H1 (cell line): ENCODE data around the gene CRTC2. TPM values are rescaled to one million over a fixed set of nuclear protein-coding genes. Genes with fewer than 3 reads are reported as not detected.

Source experiments
- CTCF ChIA-PET: fragments of 300-600 bp; sonication (Branson Sonifier 250); formaldehyde crosslinking; loops from one replicate; lab custom pipeline; 2021; ENCODE audit not compliant: partially characterized antibody; lab: Charles Lee
- POLR2A ChIA-PET: fragments of 300-600 bp; sonication (Branson Sonifier 250); formaldehyde crosslinking; loops from one replicate; lab custom pipeline; 2021; ENCODE audit warnings: inconsistent platforms; ENCODE audit not compliant: partially characterized antibody; lab: Charles Lee
- DNase-seq, 2 experiments: peaks; one replicate each; pipeline versions ENCODE4 v3.0.0 to v3.0.0-alpha.2; 2010 to 2022; ENCODE audit warnings: low spot score in 2 of 2, low read depth in 1 of 2, mixed read lengths in 1 of 2
- FAIRE-seq: peaks from 2 replicates; lab custom pipeline; 2011; peaks lifted over from hg19 to GRCh38; lab: Jason Lieb, UNC
- H2AFZ ChIP-seq: 2 replicates; pipeline ENCODE4 v1.8.1; 2012; ENCODE audit warnings: low read length, inconsistent platforms
- H2AK5ac ChIP-seq: 2 replicates; pipeline ENCODE4 v1.6.1; 2013; ENCODE audit warnings: low read depth, low read length
- H2BK120ac ChIP-seq: replicated peaks from 2 replicates; pipeline ENCODE3; 2013; ENCODE audit warnings: low read depth, low read length, inconsistent platforms
- H2BK12ac ChIP-seq: 2 replicates; pipeline ENCODE4 v1.6.1; 2013; ENCODE audit warnings: low read depth, low read length
- H2BK15ac ChIP-seq: 2 replicates; pipeline ENCODE4 v1.6.1; 2013; ENCODE audit warnings: low read length
- H2BK20ac ChIP-seq: 2 replicates; pipeline ENCODE4 v1.6.1; 2013; ENCODE audit warnings: low read length
- H2BK5ac ChIP-seq: 2 replicates; pipeline ENCODE4 v1.6.1; 2013; ENCODE audit warnings: low read depth, low read length
- H3K14ac ChIP-seq: 2 replicates; pipeline ENCODE4 v1.6.1; 2013; ENCODE audit warnings: inconsistent platforms; ENCODE audit not compliant: insufficient read length
- H3K18ac ChIP-seq: 2 replicates; pipeline ENCODE4 v1.6.1; 2013; ENCODE audit warnings: low read length; ENCODE audit errors: extremely low read depth
- H3K23ac ChIP-seq: 2 replicates; pipeline ENCODE4 v1.6.1; 2013; ENCODE audit warnings: inconsistent platforms; ENCODE audit not compliant: insufficient read length
- H3K23me2 ChIP-seq: 2 replicates; pipeline ENCODE4 v1.6.1; 2013; ENCODE audit warnings: low read depth, low read length
- H3K27ac ChIP-seq: 2 replicates; pipeline ENCODE4 v1.6.1; 2011; ENCODE audit warnings: low read depth, low read length, inconsistent platforms
- H3K27me3 ChIP-seq, 4 experiments: replicated peaks in 1 of 4; 1 replicate in 1 of 4; 2 replicates in 3 of 4; pipeline versions ENCODE4 v1.6.1 to v1.8.1; 2011 to 2013; ENCODE audit warnings: low read length in 3 of 4, mild to moderate bottlenecking in 3 of 4, inconsistent platforms in 2 of 4, mixed read lengths in 2 of 4, moderate library complexity in 1 of 4; ENCODE audit not compliant: control insufficient read depth in 3 of 4, insufficient read depth in 3 of 4; ENCODE audit errors: extremely low read depth in 1 of 4
- H3K36me3 ChIP-seq, 4 experiments: 2 replicates each; pipeline versions ENCODE4 v1.6.1 to v1.8.1; 2011 to 2013; ENCODE audit warnings: mild to moderate bottlenecking in 4 of 4, low read length in 3 of 4, moderate library complexity in 2 of 4, control low read depth in 1 of 4, inconsistent platforms in 1 of 4; ENCODE audit not compliant: insufficient read depth in 4 of 4, control insufficient read depth in 2 of 4
- H3K4ac ChIP-seq: replicated peaks from 2 replicates; pipeline ENCODE3; 2013; ENCODE audit warnings: low read length, low read depth, mixed read lengths, inconsistent platforms; ENCODE audit not compliant: insufficient read length
- H3K4me1 ChIP-seq, 4 experiments: replicated peaks in 1 of 4; 1 replicate in 1 of 4; 2 replicates in 3 of 4; pipeline versions ENCODE4 v1.6.1 to v1.8.1; 2011 to 2013; ENCODE audit warnings: low read length in 3 of 4, inconsistent platforms in 2 of 4, mixed read lengths in 1 of 4; ENCODE audit not compliant: insufficient read depth in 4 of 4, control insufficient read depth in 3 of 4
- H3K4me2 ChIP-seq, 2 experiments: 2 replicates each; pipeline versions ENCODE4 v1.6.1 to v1.8.1; 2011 to 2013; ENCODE audit warnings: low read depth in 2 of 2, low read length in 2 of 2, control low read depth in 1 of 2, inconsistent platforms in 1 of 2, mild to moderate bottlenecking in 1 of 2; ENCODE audit not compliant: insufficient read depth in 1 of 2
- H3K4me3 ChIP-seq, 4 experiments: fragments of 200-600, 300-600 bp in 1 of 4; sonication (generic), shearing (Covaris generic), sonication (Bioruptor Twin) in 1 of 4; 2 replicates each; pipeline versions ENCODE4 v1.5.1 to v1.8.1; 2011 to 2016; ENCODE audit warnings: low read length in 4 of 4, low read depth in 3 of 4, control low read depth in 2 of 4, inconsistent platforms in 2 of 4, mild to moderate bottlenecking in 2 of 4, mixed read lengths in 1 of 4, moderate library complexity in 1 of 4; ENCODE audit not compliant: insufficient read depth in 2 of 4; ENCODE audit errors: extremely low read depth in 1 of 4
- H3K56ac ChIP-seq: replicated peaks from 2 replicates; pipeline ENCODE3; 2013; ENCODE audit warnings: low read depth, mild to moderate bottlenecking, mixed read lengths, low read length, inconsistent platforms; ENCODE audit not compliant: insufficient read length
- H3K79me1 ChIP-seq: 2 replicates; pipeline ENCODE4 v1.6.1; 2013; ENCODE audit warnings: low read depth, low read length, control low read depth
- H3K79me2 ChIP-seq, 2 experiments: 2 replicates each; pipeline versions ENCODE4 v1.6.1 to v1.8.1; 2012 to 2013; ENCODE audit warnings: low read length in 2 of 2, mild to moderate bottlenecking in 2 of 2, inconsistent platforms in 1 of 2; ENCODE audit not compliant: insufficient read depth in 2 of 2, control insufficient read depth in 1 of 2
- H3K9ac ChIP-seq, 4 experiments: replicated peaks in 1 of 4; 1 replicate in 1 of 4; 2 replicates in 3 of 4; pipeline versions ENCODE4 v1.6.1 to v1.8.1; 2011 to 2013; ENCODE audit warnings: low read depth in 3 of 4, low read length in 3 of 4, control low read depth in 2 of 4, mild to moderate bottlenecking in 2 of 4, moderate library complexity in 2 of 4, inconsistent platforms in 1 of 4; ENCODE audit errors: extremely low read depth in 1 of 4
- H3K9me3 ChIP-seq, 2 experiments: 2 replicates each; pipeline versions ENCODE4 v1.6.1 to v1.8.1; 2012 to 2013; ENCODE audit warnings: mild to moderate bottlenecking in 2 of 2, moderate library complexity in 2 of 2, control low read depth in 1 of 2, inconsistent platforms in 1 of 2, low read depth in 1 of 2, low read length in 1 of 2, mixed read lengths in 1 of 2; ENCODE audit not compliant: insufficient read depth in 2 of 2
- H4K20me1 ChIP-seq, 2 experiments: replicated peaks in 1 of 2; 2 replicates each; pipeline versions ENCODE3 to v1.8.1; 2011 to 2013; ENCODE audit warnings: inconsistent platforms in 2 of 2, low read length in 2 of 2, mild to moderate bottlenecking in 1 of 2; ENCODE audit not compliant: insufficient read depth in 2 of 2, control insufficient read depth in 1 of 2
- H4K5ac ChIP-seq: 2 replicates; pipeline ENCODE4 v1.6.1; 2013; ENCODE audit warnings: low read length, low read depth, mixed read lengths, inconsistent platforms; ENCODE audit not compliant: insufficient read length
- H4K8ac ChIP-seq: 2 replicates; pipeline ENCODE4 v1.8.0; 2013; ENCODE audit warnings: mild to moderate bottlenecking, moderate library complexity, low read length, inconsistent platforms; ENCODE audit not compliant: insufficient read depth; ENCODE audit errors: extremely low read depth
- H4K91ac ChIP-seq: replicated peaks from 2 replicates; pipeline ENCODE3; 2013; ENCODE audit warnings: low read length, mixed read lengths, inconsistent platforms; ENCODE audit not compliant: insufficient read length
- POLR2AphosphoS5 ChIP-seq: IDR thresholded peaks from 2 replicates; pipeline ENCODE4 v1.6.1; 2011; ENCODE audit warnings: low read depth, low read length
- RNF2 ChIP-seq: fragments of 200-900, 300-1000 bp; sonication (generic); IDR thresholded peaks from 2 replicates; pipeline ENCODE4 v1.7.1; 2016; ENCODE audit warnings: borderline replicate concordance, low read depth, mild to moderate bottlenecking, antibody characterized with exemption, low read length; ENCODE audit not compliant: poor library complexity, severe bottlenecking; ENCODE audit errors: missing control alignments
- WGBS, 2 experiments: shearing (Covaris generic) in 1 of 2; methylation state at CpG; one replicate each; pipeline versions ENCODE4 v1.1.6 to v1.1.7; 2013 to 2015; ENCODE audit warnings: low lambda C conversion rate in 2 of 2, mixed read lengths in 2 of 2, inconsistent platforms in 1 of 2, low coverage in 1 of 2, missing lambda C conversion rate in 1 of 2; ENCODE audit not compliant: insufficient replicate concordance in 2 of 2, insufficient coverage in 1 of 2, insufficient read length in 1 of 2; ENCODE audit errors: extremely low coverage in 1 of 2, missing lambda C conversion rate in 1 of 2; 5-methylcytosine and 5-hydroxymethylcytosine counted together
- polyA plus RNA-seq, 7 experiments: library from polyadenylated mRNA; depleted of rRNA in 3 of 7; stranded (reverse) in 5 of 7; unstranded in 2 of 7; fragments of >200 nt in 5 of 7; fragments of 200-250 nt in 2 of 7; gene quantifications; 1 replicate in 5 of 7; 2 replicates in 1 of 7; 4 replicates in 1 of 7; pipeline versions ENCODE4 v1.2.1 to v1.2.3, GENCODE V29; 2011 to 2013; ENCODE audit warnings: missing spikeins in 2 of 7, mixed read lengths in 2 of 7
- total RNA-seq: library from RNA; stranded (reverse); fragmentation: NEBNext Ultra II Directional; extraction: Animal tissue kit (Norgen Biotek cat#: 25700); gene quantifications from 2 replicates; pipeline ENCODE4 v1.2.1, GENCODE V29; 2021

Gene CRTC2
- total and polyA plus RNA-seq, 2 of the 8 experiments (the other 6 are each of a cell fraction or from before 2014, with no cell fraction given): 28.6 to 34.3 TPM

GRCh38 chr1:153995640-153996039, 37.2 kb upstream of the CRTC2 start:
- H2BK20ac ChIP-seq: no peak overlapping the region
- ChIA-PET CTCF (interaction anchor here (0.7 to 1.4 kb wide), 3 partner anchors 9 to 151 kb away, joined by 3 to 5 read pairs (median 4); partner anchors contain the start of gene RAB13), POLR2A (interaction anchor here (0.7 to 13.2 kb wide), 11 partner anchors 6 to 197 kb away, joined by 3 to 454 read pairs (median 5); partner anchors contain the start of genes CREB3L4, CRTC2, JTB and RAB13)
- peaks cover 14 to 45% (median 28%) of the 10 kb centered on the region in 4 experiments for H3K36me3 ChIP-seq
- no peak for DNase-seq
- no peak overlapping the region for H3K18ac ChIP-seq
- H3K56ac ChIP-seq: no peak overlapping the region
- H3K79me1 ChIP-seq: no peaks in the 10 kb centered on the region
- no peak overlapping the region for H3K23ac ChIP-seq
- no peak for FAIRE-seq
- no peak overlapping the region for H2BK12ac ChIP-seq
- H3K4me3 ChIP-seq: no peak overlapping the region
- H4K20me1 ChIP-seq: peaks cover 0 to 8% of the 10 kb centered on the region in 2 experiments
- H2BK5ac ChIP-seq: no peak overlapping the region
- no peak overlapping the region for H3K4me2 ChIP-seq
- no peak overlapping the region for H2AK5ac ChIP-seq
- peaks cover 0 to 8% (median 3%) of the 10 kb centered on the region in 4 experiments; a peak in 4 of 7 replicates for H3K4me1 ChIP-seq
- H3K27ac ChIP-seq: no peak overlapping the region
- peaks cover 0 to 19% of the 10 kb centered on the region in 2 experiments; a peak in 3 of 4 replicates for H3K79me2 ChIP-seq
- no peaks in the 10 kb centered on the region for H3K27me3 ChIP-seq
- H3K9me3 ChIP-seq: peaks cover 0 to 3% of the 10 kb centered on the region in 2 experiments; a peak in 1 of 4 replicates
- H4K91ac ChIP-seq: no peak overlapping the region
- H2BK15ac ChIP-seq: no peak overlapping the region
- no peak overlapping the region for H4K5ac ChIP-seq
- H3K9ac ChIP-seq: no peak overlapping the region
- TF ChIP-seq POLR2AphosphoS5 (peak; percentile 76), RNF2 (no peak)
- H4K8ac ChIP-seq: no peak overlapping the region
- H3K14ac ChIP-seq: no peak overlapping the region
- no peak overlapping the region for H2AFZ ChIP-seq
- no peak overlapping the region for H2BK120ac ChIP-seq
- 90% methylated on average over 11 of the region's 11 CpGs; no CpG with 5 or more reads in 1 of the 2 experiments for WGBS, 2 experiments
- peaks cover 9% of the 10 kb centered on the region for H3K23me2 ChIP-seq
- no peak overlapping the region for H3K4ac ChIP-seq
